GM21423 (cell line): ENCODE measurements around the gene KLC1.

Source experiments
- ATAC-seq: cut with Tn5 transposase; IDR thresholded peaks from one replicate; pipeline ENCODE4 v1.9.1; 2021; ENCODE audit warnings: mild to moderate bottlenecking, moderate library complexity; ENCODE audit not compliant: unreplicated experiment

KLC1 gene

GRCh38 chr14:103716091-103716801, 87.2 kb downstream of the KLC1 start:
- ATAC-seq, result no peak

GRCh38 chr14:103716899-103717411, 87.9 kb downstream of the KLC1 start:
- no peak for ATAC-seq

GRCh38 chr14:103718572-103718971, 89.6 kb downstream of the KLC1 start:
- ATAC-seq, result no peak

- ATAC-seq, result no peak
Observed at GRCh38 chr14:103719751-103720150, 90.7 kb downstream of the KLC1 start.

GRCh38 chr14:103721334-103722120, 92.5 kb downstream of the KLC1 start:
- no peak for ATAC-seq

- no peak for ATAC-seq
Observed at GRCh38 chr14:103723748-103724081, 94.7 kb downstream of the KLC1 start.

GRCh38 chr14:103724116-103724515, 95.1 kb downstream of the KLC1 start:
- no peak for ATAC-seq

GRCh38 chr14:103725001-103725682, 96.1 kb downstream of the KLC1 start:
- ATAC-seq, result no peak

GRCh38 chr14:103725739-103726395, 96.9 kb downstream of the KLC1 start:
- no peak for ATAC-seq

GRCh38 chr14:103726474-103726873, 97.5 kb downstream of the KLC1 start:
- no peak for ATAC-seq

GRCh38 chr14:103727313-103727980, 98.4 kb downstream of the KLC1 start:
- no peak for ATAC-seq

GRCh38 chr14:103728141-103728540, 99.1 kb downstream of the KLC1 start:
- no peak for ATAC-seq

GRCh38 chr14:103728721-103729120, 99.7 kb downstream of the KLC1 start:
- ATAC-seq, result no peak

GRCh38 chr14:103729496-103730448, 100.8 kb downstream of the KLC1 start:
- no peak for ATAC-seq

GRCh38 chr14:103730490-103731035, 101.6 kb downstream of the KLC1 start:
- no peak for ATAC-seq

GRCh38 chr14:103731481-103731880, 102.5 kb downstream of the KLC1 start:
- no peak for ATAC-seq

GRCh38 chr14:103731916-103732867, 103.2 kb downstream of the KLC1 start:
- ATAC-seq, result no peak
